Measurements from ENCODE around the gene COQ8B.

GRCh38 chr19:40750874-40751537, 34.3 kb upstream of the COQ8B start, which contains the start of gene SNRPA:
- TF ChIP-seq POLR2A (IDR thresholded peaks at IDR 0.05) = peak in 1 of 2 donors; percentile 22
- no peak for TF ChIP-seq CTCF (IDR thresholded peaks at IDR 0.05)

Measured in lower leg skin (tissue), 3 donors.